Putamen (tissue), 1 donor: ENCODE measurements around the gene TIMM8B.
"Not testable (repeated sequence)": the region's sequence is repeated elsewhere in the genome, so short reads cannot be mapped to it uniquely, and the experiment has no call there.

Experiments
- DNase-seq: peaks from one replicate; pipeline ENCODE4 v3.0.0-alpha.2; 2016; ENCODE audit warnings: low spot score

Gene TIMM8B

GRCh38 chr11:112086422-112087191 is at the start of gene TIMM8B, which contains the start of gene SDHD:
TSS of gene TIMM8B (minus strand) at chr11:112086756. CDS start at chr11:112086723, 33 bp downstream.
TSS of gene SDHD (plus strand) at chr11:112086873. CDS start at chr11:112086908, 35 bp downstream.
- peak; percentile 97 for DNase-seq

GRCh38 chr11:112134473-112134872 is 47.9 kb upstream of the TIMM8B start:
- no peak for DNase-seq

GRCh38 chr11:112132737-112133136 is 46.2 kb upstream of the TIMM8B start:
- DNase-seq: no peak

DNA sequence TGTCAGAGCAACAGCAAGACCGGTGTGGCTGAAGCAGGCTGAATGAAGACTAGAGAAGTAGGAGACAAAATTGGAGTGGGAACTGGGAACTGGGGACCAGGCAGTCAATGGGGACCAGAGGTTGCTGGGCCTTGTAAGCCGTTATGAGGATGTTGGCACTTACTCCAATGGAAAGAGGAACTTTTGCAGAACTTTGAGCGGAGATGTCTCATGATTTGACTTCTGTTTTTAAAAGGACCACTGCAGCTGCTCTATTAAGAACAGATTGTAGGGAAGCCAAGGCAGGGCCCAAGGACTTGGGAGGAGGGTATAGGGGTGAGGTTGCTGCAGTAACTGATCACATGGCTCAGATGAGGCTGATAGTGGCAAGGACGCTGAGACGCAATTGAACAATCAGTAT is 43.1 kb upstream of the TIMM8B start:
- DNase-seq: peak; percentile 64

GRCh38 chr11:112128483-112129121 is 42.0 kb upstream of the TIMM8B start:
- DNase-seq: peak; percentile 39

DNA sequence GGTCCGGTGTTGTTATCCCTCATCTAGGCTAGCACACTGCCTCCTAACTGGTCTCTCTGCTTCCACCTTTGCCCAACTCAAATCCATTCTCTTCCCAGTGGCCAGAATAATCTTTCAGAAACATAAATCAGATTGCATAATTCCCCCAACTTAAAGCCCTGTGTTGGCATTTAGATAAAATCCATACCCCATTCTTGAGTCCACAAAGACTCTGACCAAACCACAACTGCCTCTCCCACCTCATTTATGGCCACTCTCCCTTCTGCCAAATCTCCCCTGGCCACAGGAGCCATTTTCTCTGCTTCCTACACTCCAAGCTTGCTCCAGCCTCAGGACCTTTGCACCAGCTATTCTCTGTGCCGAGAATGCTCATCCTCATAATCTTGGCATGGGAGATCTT is 40.5 kb upstream of the TIMM8B start:
- no peak for DNase-seq

- no peak for DNase-seq
Measured at GRCh38 chr11:112123129-112123528, 36.6 kb upstream of the TIMM8B start.

- no peak for DNase-seq
Measured at GRCh38 chr11:112121981-112122615, 35.5 kb upstream of the TIMM8B start.

DNA sequence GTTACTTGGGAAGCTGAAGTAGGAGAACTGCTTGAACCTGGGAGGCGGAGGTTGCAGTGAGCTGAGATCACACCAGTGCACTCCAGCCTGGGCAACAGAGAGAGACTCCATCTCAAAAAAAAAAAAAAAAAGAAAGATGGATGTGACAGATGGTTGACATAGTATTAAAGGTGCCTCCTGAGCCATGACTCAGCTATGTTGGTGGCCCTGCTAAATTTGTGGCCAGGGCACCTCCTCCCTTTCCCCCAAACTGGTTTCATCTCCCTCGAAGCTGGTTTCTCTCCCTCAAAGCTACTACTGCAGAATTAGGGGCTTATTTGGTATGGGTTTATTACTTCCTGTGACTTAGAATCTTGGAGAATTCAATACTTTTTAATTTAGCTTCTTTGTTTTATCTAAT is 31.6 kb upstream of the TIMM8B start:
- no peak for DNase-seq

- no peak for DNase-seq
Measured at GRCh38 chr11:112115386-112115785, 28.8 kb upstream of the TIMM8B start.

GRCh38 chr11:112114460-112114859 is 27.9 kb upstream of the TIMM8B start:
- no peak for DNase-seq

- DNase-seq: peak; percentile 67
Measured at GRCh38 chr11:112113539-112114457, 27.2 kb upstream of the TIMM8B start.

GRCh38 chr11:112106070-112106469 is 19.5 kb upstream of the TIMM8B start:
- no peak for DNase-seq

DNA sequence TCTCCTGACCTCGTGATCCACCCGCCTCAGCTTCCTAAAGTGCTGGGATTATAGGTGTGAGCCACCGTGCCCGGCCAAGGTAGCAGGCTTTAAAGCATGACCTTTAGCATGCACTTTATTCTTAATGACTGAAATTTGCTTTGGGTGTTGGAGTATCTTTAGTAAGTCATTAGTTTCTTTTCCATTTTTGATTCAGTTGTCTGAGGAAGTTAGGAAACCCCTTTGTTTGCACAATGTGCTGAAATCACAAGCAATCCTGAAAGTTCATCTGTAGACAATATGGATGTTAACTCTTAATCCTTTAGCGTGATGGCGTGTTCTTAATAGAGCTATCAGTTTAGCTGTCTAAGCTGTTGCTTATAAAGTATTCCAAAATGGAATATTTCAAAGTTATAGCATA is 16.9 kb upstream of the TIMM8B start:
- DNase-seq: no peak

- no peak for DNase-seq
Measured at GRCh38 chr11:112100462-112100861, 13.9 kb upstream of the TIMM8B start.

DNA sequence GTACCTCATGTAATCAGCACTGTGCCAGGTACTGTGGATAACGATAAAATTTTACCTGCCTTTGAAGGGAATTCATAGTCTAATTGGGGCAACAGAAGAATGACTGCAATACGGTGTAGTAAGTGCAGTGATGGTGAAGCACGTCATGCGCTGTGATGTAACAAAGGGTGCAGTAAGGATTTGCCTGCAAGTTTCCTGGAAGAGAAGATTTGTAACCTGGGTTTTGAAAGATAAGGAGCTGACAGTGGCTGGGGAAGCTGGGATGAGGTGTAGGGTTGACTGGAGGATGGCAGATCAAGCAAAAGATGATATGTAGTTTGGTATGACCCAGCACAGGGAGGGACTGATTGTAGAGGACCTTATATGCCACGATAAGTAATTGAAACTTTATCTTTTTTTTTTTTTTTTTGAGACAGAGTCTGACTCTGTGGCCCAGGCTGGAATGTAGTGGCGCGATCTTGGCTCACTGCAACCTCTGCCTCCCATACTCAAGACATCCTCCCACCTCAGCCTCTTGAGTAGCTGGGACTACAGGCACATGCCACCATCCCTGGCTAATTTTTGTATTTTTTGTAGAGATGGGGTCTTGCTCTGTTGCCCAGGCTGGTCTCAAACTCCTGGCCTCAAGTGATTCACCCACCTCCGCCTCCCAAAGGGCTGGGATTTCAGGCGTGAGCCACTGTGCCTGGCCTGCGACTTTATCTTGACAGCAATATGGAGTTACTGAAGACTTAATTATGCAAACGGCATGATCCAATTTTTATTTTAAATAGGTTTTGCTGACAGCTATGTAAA is 11.4 kb upstream of the TIMM8B start:
- no peak for DNase-seq

- no peak for DNase-seq
Measured at GRCh38 chr11:112096194-112096593, 9.6 kb upstream of the TIMM8B start.

DNA sequence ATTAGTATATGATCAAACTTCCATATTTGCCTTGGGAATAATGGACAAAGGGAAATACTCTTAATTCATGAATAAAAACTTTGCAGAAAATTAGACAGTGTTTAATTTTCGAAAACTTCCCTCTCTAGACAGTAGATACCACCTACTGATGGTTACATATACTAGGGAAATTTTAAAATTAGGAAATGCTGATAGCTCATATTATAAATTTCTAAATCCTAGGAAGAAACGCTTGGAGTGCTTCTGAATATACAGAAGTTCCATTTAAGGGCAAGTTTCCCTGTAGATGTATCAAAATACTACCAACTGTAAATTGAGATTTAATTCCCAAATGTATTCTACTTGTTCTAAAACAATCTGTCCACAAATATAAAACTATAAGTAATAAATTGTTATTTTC is 8.7 kb upstream of the TIMM8B start:
- not testable (repeated sequence) for DNase-seq

DNA sequence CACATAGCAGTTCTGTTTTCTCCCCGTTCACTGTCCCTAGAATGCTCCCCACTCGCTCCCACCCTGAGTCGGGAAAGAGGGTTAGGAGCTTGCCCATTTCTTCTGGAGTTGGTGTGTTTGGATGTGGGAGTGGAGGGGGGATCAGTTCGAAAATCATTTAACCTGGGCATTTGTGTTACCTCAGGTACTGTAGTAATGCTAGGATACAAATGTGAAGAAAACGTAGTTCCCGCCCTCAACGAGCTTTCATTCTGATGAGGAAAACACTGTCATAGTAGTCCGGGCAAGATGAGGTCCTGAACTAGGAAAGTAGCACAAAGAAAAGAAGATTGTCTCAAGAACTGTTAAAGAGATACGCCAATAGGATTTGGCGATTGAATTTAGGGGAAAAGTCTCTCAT is 656 bp upstream of the TIMM8B start:
- DNase-seq: no peak

GRCh38 chr11:112085822-112086421 is 634 bp downstream of the TIMM8B start:
- DNase-seq: no peak

DNA sequence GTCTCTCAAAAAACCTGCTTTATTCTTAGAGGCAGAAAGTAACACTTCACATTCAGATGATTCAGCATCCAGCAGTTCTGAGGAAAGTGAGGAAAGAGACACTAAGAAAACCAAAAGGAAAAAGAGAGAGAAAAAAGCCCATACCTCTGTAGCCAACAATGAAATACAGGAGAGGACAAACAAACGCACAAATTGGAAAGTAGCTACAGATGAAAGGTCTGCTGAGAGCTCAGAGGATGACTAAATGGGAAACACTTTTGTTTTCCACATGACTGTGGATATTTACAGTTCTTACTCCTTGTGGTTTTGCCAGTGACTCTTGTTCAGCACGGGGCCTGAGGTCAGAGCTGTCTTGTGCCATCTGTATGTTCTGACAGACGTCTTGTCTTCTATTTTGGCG is 3.8 kb downstream of the TIMM8B start:
- DNase-seq: no peak
